ENCODE measurements around the gene FOSL2.

The FOSL2 gene

DNA sequence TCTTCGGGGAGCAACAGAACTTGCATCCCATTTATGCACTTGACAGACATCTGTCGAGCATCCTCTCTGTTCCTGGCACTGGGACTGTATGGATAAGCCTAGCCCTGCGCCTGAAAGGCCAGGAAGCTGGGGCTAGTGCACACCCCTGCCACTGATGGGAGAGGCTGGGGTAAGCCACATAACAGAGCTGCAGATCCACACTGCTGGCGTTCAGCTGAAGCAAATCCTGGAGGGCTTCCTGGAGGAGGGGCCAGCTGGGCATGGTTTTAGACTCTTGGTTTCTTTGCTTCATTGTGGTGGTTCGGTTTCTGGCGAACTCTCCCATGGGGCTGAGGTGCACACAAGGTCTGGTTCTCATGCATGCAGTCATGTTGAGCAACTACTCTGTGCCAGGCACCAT lies 45.5 kb upstream of the FOSL2 start:
- TF ChIP-seq HDGF (IDR thresholded peaks at IDR 0.05; ENCODE audit: borderline replicate concordance) (no peak), LEF1 (IDR thresholded peaks at IDR 0.05; ENCODE audit: borderline replicate concordance) (no peak), PKNOX1 (IDR thresholded peaks at IDR 0.05) (no peak), ZNF384 (IDR thresholded peaks at IDR 0.05) (no peak)
- CTCF ChIA-PET, result no interaction called here
- DNase-seq (ENCODE audit: extremely low spot score), result no peak
- POLR2A ChIA-PET, result no interaction called here

DNA sequence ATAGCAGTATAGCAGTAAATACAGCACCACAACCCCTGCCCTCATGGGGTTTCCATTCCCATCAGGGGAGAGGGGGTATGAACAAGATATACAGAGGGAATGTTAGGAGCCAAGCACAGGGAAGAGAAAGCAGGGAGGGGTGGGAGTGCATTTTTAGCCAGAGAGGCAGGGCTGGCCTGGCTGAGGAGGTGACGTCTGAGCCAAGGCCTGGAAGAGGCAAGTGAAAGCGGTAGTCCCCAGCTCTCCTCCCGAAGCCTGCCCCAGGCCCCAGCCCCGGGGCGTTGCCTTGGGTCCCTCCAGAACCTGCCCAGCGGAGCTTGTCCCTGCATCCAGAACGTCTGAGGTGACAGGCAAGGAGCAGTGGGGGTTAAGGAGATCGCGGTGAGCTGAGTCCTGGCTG lies 45.1 kb upstream of the FOSL2 start:
- no peak for TF ChIP-seq TARDBP (IDR thresholded peaks at IDR 0.05)
- DNase-seq (ENCODE audit: extremely low spot score), result no peak
- POLR2A ChIA-PET, result no interaction called here
- CTCF ChIA-PET, result no interaction called here

DNA sequence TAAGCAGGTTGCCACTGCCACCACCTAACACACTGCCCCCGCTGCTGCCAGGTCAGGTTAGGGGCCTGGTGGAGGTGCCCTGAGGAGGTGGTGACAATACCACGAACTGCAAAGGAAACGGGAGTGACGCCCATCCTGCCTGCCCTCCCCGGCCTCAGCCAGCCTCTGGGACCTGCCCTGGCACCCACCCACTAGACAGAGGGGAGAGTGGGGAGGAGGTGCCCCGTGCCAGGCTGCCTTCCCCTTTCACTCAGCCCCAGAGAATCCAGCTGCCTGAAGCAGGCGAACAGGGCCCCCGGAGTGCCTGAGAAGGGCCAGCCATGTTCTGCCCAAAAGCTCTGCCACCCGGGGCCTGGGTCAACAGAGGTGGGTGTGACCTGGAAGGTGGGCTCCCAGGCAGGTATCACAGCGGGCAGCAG lies 44.5 kb upstream of the FOSL2 start:
- ChIA-PET CTCF (no interaction called here), POLR2A (no interaction called here)
- no peak for DNase-seq (ENCODE audit: extremely low spot score)
- TF ChIP-seq NFRKB (IDR thresholded peaks at IDR 0.05), result no peak
- no peak for TF ChIP-seq SP1 (IDR thresholded peaks at IDR 0.05)
- TF ChIP-seq SUZ12 (IDR thresholded peaks at IDR 0.05), result no peak
- no peak for TF ChIP-seq ELF4 (IDR thresholded peaks at IDR 0.05)
- no peak for TF ChIP-seq ZNF384 (IDR thresholded peaks at IDR 0.05)
- TF ChIP-seq LEF1 (IDR thresholded peaks at IDR 0.05; ENCODE audit: borderline replicate concordance), result no peak
- TF ChIP-seq BHLHE40 (IDR thresholded peaks at IDR 0.05; ENCODE audit: borderline replicate concordance), result no peak
- no peak for TF ChIP-seq FOXM1 (IDR thresholded peaks at IDR 0.05; ENCODE audit: borderline replicate concordance)
- no peak for TF ChIP-seq TARDBP (IDR thresholded peaks at IDR 0.05)
- TF ChIP-seq PKNOX1 (IDR thresholded peaks at IDR 0.05), result no peak
- no peak for TF ChIP-seq L3MBTL2 (conservative IDR thresholded peaks at IDR 0.05)
- TF ChIP-seq FOXA1 (IDR thresholded peaks at IDR 0.05), result no peak

GRCh38 chr2:28348921-28349320 lies 43.7 kb upstream of the FOSL2 start:
- TF ChIP-seq FOXA1 (IDR thresholded peaks at IDR 0.05), result no peak
- TF ChIP-seq ELF4 (IDR thresholded peaks at IDR 0.05), result no peak
- TF ChIP-seq SP1 (IDR thresholded peaks at IDR 0.05), result no peak
- no peak for TF ChIP-seq ARNT (IDR thresholded peaks at IDR 0.05)
- no peak for TF ChIP-seq LEF1 (IDR thresholded peaks at IDR 0.05; ENCODE audit: borderline replicate concordance)
- TF ChIP-seq NFRKB (IDR thresholded peaks at IDR 0.05), result no peak
- TF ChIP-seq FOXM1 (IDR thresholded peaks at IDR 0.05; ENCODE audit: borderline replicate concordance), result no peak
- TF ChIP-seq HDGF (IDR thresholded peaks at IDR 0.05; ENCODE audit: borderline replicate concordance), result no peak
- no peak for TF ChIP-seq L3MBTL2 (conservative IDR thresholded peaks at IDR 0.05)
- POLR2A ChIA-PET, result no interaction called here
- DNase-seq (ENCODE audit: extremely low spot score), result no peak
- CTCF ChIA-PET, result no interaction called here

GRCh38 chr2:28349546-28350165 lies 43.0 kb upstream of the FOSL2 start:
- TF ChIP-seq TARDBP (IDR thresholded peaks at IDR 0.05), result no peak
- no peak for TF ChIP-seq LEF1 (IDR thresholded peaks at IDR 0.05; ENCODE audit: borderline replicate concordance)
- ChIA-PET CTCF (no interaction called here), POLR2A (no interaction called here)
- no peak for DNase-seq (ENCODE audit: extremely low spot score)

DNA sequence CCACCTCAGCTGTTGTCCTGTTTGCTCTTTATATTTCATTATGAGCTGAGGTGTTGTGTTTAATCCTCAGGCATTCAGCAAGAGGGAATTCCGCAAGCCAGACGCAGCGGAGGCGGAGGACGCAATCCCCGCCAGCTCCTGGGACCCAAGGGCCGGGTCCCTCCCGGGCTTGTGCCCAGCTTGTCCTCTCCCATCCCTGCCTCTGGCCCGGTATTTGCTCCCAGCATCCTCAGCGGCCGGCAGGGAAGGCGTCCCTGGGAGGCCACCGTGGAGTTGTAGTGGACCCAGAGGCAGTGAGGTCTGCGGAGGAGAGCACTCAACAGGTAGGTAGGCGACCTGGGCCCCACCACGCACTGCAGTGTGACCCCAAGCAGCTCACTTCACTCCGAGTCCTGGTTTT lies 42.5 kb upstream of the FOSL2 start:
- DNase-seq (ENCODE audit: extremely low spot score), result no peak
- TF ChIP-seq TARDBP (IDR thresholded peaks at IDR 0.05) (no peak), BHLHE40 (IDR thresholded peaks at IDR 0.05; ENCODE audit: borderline replicate concordance) (no peak), ARNT (IDR thresholded peaks at IDR 0.05) (no peak), ELF4 (IDR thresholded peaks at IDR 0.05) (no peak), LEF1 (IDR thresholded peaks at IDR 0.05; ENCODE audit: borderline replicate concordance) (no peak), PKNOX1 (IDR thresholded peaks at IDR 0.05) (no peak), ZNF384 (IDR thresholded peaks at IDR 0.05) (no peak), FOXA1 (IDR thresholded peaks at IDR 0.05) (no peak), HDGF (IDR thresholded peaks at IDR 0.05; ENCODE audit: borderline replicate concordance) (no peak), SUZ12 (IDR thresholded peaks at IDR 0.05) (no peak), CTBP1 (IDR thresholded peaks at IDR 0.05; ENCODE audit: borderline replicate concordance) (no peak), FOXM1 (IDR thresholded peaks at IDR 0.05; ENCODE audit: borderline replicate concordance) (no peak), L3MBTL2 (conservative IDR thresholded peaks at IDR 0.05) (no peak)
- CTCF ChIA-PET, result no interaction called here
- POLR2A ChIA-PET, result no interaction called here

- TF ChIP-seq SUZ12 (IDR thresholded peaks at IDR 0.05) (no peak), ELF4 (IDR thresholded peaks at IDR 0.05) (no peak), LEF1 (IDR thresholded peaks at IDR 0.05; ENCODE audit: borderline replicate concordance) (no peak), HDGF (IDR thresholded peaks at IDR 0.05; ENCODE audit: borderline replicate concordance) (no peak), PKNOX1 (IDR thresholded peaks at IDR 0.05) (no peak), FOXK2 (IDR thresholded peaks at IDR 0.05) (no peak), SP1 (IDR thresholded peaks at IDR 0.05) (no peak), TARDBP (IDR thresholded peaks at IDR 0.05) (no peak), ARNT (IDR thresholded peaks at IDR 0.05) (no peak), L3MBTL2 (conservative IDR thresholded peaks at IDR 0.05) (no peak), BHLHE40 (IDR thresholded peaks at IDR 0.05; ENCODE audit: borderline replicate concordance) (no peak)
- ChIA-PET CTCF (no interaction called here), POLR2A (no interaction called here)
- DNase-seq (ENCODE audit: extremely low spot score), result no peak
These were observed 41.8 kb upstream of the FOSL2 start for GRCh38 chr2:28350791-28351285.
